Nephron (organoid): ENCODE data around the gene KNSTRN.

Experiments used
- H3K27ac Mint-ChIP-seq, 3 experiments: 2 replicates each; pipeline ENCODE4 v1.8.0; 2020; ENCODE audit warnings: mixed read lengths in 3 of 3, mild to moderate bottlenecking in 2 of 3, moderate library complexity in 1 of 3
- H3K27me3 Mint-ChIP-seq: 2 replicates; pipeline ENCODE4 v1.8.0; 2021; ENCODE audit warnings: low read depth, mild to moderate bottlenecking, moderate library complexity, mixed read lengths
- H3K36me3 Mint-ChIP-seq: 2 replicates; pipeline ENCODE4 v1.8.0; 2020; ENCODE audit warnings: low read depth, mixed read lengths
- H3K4me1 Mint-ChIP-seq: 2 replicates; pipeline ENCODE4 v1.8.0; 2020; ENCODE audit warnings: mixed read lengths
- H3K4me3 Mint-ChIP-seq, 3 experiments: 2 replicates each; pipeline ENCODE4 v1.8.0; 2020; ENCODE audit warnings: mild to moderate bottlenecking in 3 of 3, mixed read lengths in 3 of 3, moderate library complexity in 2 of 3
- H3K9me3 Mint-ChIP-seq: 2 replicates; pipeline ENCODE4 v1.8.0; 2020; ENCODE audit warnings: mixed read lengths
- TF ChIP-seq, protein P1 (sequence below), 3 experiments: fragments of 200-600 bp; sonication (generic); IDR thresholded peaks; one replicate each; pipeline ENCODE4 v1.5.0; 2021; ENCODE audit warnings: antibody characterized with exemption in 3 of 3; ENCODE audit not compliant: unreplicated experiment in 3 of 3

The KNSTRN gene

DNA sequence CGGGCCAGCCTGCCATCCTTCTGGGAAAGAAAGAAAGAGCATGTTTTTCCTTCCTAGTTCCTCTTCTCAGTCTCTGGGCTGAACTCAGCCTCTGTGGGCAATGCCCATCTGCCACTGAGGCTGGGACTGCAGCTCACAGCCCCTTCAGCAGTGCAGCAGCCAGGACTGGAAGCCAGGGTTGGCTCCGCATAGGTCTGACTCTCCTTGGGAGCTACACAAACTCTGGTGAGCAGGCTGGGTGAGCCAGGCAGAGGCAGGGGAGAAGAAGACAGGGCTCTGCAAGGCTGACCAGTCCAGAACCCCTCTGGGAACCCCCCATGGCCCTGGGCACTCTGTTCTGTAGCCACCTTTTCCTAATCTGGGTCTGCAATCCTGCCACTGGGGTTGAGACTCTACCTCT, 20.9 kb upstream of the KNSTRN start:
- TF ChIP-seq, protein P1, sequence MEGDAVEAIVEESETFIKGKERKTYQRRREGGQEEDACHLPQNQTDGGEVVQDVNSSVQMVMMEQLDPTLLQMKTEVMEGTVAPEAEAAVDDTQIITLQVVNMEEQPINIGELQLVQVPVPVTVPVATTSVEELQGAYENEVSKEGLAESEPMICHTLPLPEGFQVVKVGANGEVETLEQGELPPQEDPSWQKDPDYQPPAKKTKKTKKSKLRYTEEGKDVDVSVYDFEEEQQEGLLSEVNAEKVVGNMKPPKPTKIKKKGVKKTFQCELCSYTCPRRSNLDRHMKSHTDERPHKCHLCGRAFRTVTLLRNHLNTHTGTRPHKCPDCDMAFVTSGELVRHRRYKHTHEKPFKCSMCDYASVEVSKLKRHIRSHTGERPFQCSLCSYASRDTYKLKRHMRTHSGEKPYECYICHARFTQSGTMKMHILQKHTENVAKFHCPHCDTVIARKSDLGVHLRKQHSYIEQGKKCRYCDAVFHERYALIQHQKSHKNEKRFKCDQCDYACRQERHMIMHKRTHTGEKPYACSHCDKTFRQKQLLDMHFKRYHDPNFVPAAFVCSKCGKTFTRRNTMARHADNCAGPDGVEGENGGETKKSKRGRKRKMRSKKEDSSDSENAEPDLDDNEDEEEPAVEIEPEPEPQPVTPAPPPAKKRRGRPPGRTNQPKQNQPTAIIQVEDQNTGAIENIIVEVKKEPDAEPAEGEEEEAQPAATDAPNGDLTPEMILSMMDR (IDR thresholded peaks at IDR 0.05; ENCODE audit: unreplicated experiment in 3 of 3): no peak
- peaks cover 11% of the 10 kb centered on the region for H3K4me1 Mint-ChIP-seq
- no peak overlapping the region for H3K27ac Mint-ChIP-seq
- H3K9me3 Mint-ChIP-seq: no peaks in the 10 kb centered on the region
- no peak overlapping the region for H3K4me3 Mint-ChIP-seq
- H3K27me3 Mint-ChIP-seq: peaks cover 72% of the 10 kb centered on the region
- H3K36me3 Mint-ChIP-seq: no peaks in the 10 kb centered on the region

DNA sequence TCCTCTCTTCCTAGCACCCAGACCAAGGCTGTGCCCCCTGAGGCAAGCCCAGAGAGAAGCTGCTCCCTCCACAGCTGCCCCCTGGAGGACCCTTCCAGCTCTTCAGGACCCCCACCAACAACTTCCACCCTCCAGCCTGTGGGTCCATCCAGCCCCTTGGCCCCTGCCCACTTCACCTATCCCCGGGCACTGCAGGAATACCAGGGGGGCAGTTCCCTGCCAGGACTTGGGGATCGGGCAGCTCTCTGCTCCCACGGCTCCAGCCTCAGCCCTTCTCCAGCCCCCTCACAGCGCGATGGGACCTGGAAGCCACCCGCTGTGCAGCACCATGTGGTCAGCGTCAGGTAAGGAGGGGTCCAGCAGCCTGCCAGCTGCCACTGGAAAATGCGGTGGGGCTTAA, 18.9 kb upstream of the KNSTRN start:
- Mint-ChIP-seq H3K27ac (no peak overlapping the region), H3K9me3 (no peaks in the 10 kb centered on the region), H3K4me3 (no peak overlapping the region), H3K27me3 (peaks cover 72% of the 10 kb centered on the region), H3K36me3 (no peaks in the 10 kb centered on the region), H3K4me1 (peaks cover 5% of the 10 kb centered on the region)
- TF ChIP-seq, protein P1 (IDR thresholded peaks at IDR 0.05; ENCODE audit: unreplicated experiment in 3 of 3): no peak

DNA sequence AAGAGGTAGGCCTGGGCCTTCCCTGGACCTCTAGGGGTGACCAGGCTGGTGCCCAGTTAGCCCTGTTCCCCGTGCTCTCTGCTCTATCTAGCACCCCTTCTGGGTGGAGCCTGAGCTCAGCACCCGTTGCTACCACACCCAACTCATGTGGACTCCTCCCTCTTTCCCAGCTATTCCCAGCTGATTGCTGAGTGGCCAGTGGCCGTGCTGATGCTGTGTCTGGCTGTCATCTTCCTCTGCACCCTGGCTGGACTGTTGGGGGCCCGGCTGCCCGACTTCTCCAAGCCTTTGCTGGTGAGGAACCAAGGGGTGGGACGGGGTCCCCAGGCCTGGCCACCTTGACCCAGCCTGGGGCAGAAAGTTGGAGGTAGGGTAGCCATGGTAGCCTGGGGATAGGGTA, 18.3 kb upstream of the KNSTRN start:
- peaks cover 73% of the 10 kb centered on the region for H3K27me3 Mint-ChIP-seq
- no peaks in the 10 kb centered on the region for H3K9me3 Mint-ChIP-seq
- H3K4me3 Mint-ChIP-seq: no peak overlapping the region
- no peaks in the 10 kb centered on the region for H3K36me3 Mint-ChIP-seq
- H3K27ac Mint-ChIP-seq: no peak overlapping the region
- TF ChIP-seq, protein P1 (IDR thresholded peaks at IDR 0.05; ENCODE audit: unreplicated experiment in 3 of 3): no peak
- H3K4me1 Mint-ChIP-seq: peaks cover 8% of the 10 kb centered on the region

DNA sequence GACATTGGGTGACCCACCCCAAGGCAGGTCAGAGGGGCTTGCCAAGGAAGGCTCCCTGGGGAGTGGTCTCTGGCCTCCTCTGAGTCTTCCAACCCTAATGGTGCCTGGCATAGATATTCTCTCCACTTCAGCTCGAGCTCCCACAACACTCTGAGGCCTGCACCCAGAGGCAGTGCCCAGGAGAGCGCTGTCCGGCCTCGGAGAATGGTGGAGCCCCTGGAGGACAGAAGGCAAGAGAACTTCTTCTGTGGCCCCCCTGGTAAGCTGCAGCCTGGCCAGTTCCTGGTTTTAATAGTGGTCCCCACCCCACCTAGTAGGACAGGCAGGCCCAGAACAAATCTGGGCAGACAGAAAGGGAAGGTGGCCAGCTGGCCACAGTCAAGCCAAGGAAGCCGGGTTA, 17.5 kb upstream of the KNSTRN start:
- Mint-ChIP-seq H3K27ac (no peak overlapping the region), H3K4me3 (no peak overlapping the region), H3K4me1 (peaks cover 9% of the 10 kb centered on the region), H3K9me3 (no peaks in the 10 kb centered on the region), H3K27me3 (peaks cover 66% of the 10 kb centered on the region), H3K36me3 (no peaks in the 10 kb centered on the region)
- TF ChIP-seq, protein P1 (IDR thresholded peaks at IDR 0.05; ENCODE audit: unreplicated experiment in 3 of 3): no peak

- peaks cover 12% of the 10 kb centered on the region for H3K4me1 Mint-ChIP-seq
- peak overlapping the region in 1 of 3 experiments; percentile 25 for H3K4me3 Mint-ChIP-seq
- H3K36me3 Mint-ChIP-seq: no peaks in the 10 kb centered on the region
- peaks cover 58% of the 10 kb centered on the region for H3K27me3 Mint-ChIP-seq
- TF ChIP-seq, protein P1 (IDR thresholded peaks at IDR 0.05; ENCODE audit: unreplicated experiment in 3 of 3): no peak
- no peaks in the 10 kb centered on the region for H3K9me3 Mint-ChIP-seq
- no peak overlapping the region for H3K27ac Mint-ChIP-seq
These were observed 16.7 kb upstream of the KNSTRN start for GRCh38 chr15:40365624-40366456.
